Smooth muscle cell (in vitro differentiated cells): Measurements from ENCODE around the gene CRISPLD2. TPM values are rescaled to one million over a fixed set of nuclear protein-coding genes. Genes with fewer than 3 reads are reported as not detected.
A peak's percentile ranks its signal among the peaks of the same experiment; 100 is the strongest.
"Not testable (repeated sequence)": the region's sequence is repeated elsewhere in the genome, so short reads cannot be mapped to it uniquely, and the experiment has no call there.

Experiments used
- DNase-seq: peaks from one replicate; lab custom pipeline; 2025; ENCODE audit not compliant: unreplicated experiment; lab: John Stamatoyannopoulos, UW
- H2AFZ ChIP-seq: fragments of 200-600 bp; sonication (generic); 2 replicates; pipeline ENCODE4 v1.6.0; 2016; ENCODE audit warnings: antibody characterized with exemption, low read depth, mild to moderate bottlenecking
- H3F3A ChIP-seq: fragments of 200-600 bp; sonication (generic); 2 replicates; pipeline ENCODE4 v1.6.0; 2017; ENCODE audit warnings: antibody characterized with exemption, low read depth
- H3K27ac ChIP-seq: fragments of 200-600 bp; sonication (generic); 2 replicates; pipeline ENCODE4 v1.5.1; 2016; ENCODE audit warnings: low read depth, mild to moderate bottlenecking
- H3K27me3 ChIP-seq: fragments of 200-600 bp; sonication (generic); 2 replicates; pipeline ENCODE4 v1.6.1; 2016; ENCODE audit warnings: low read depth, mild to moderate bottlenecking
- H3K36me3 ChIP-seq: fragments of 200-600 bp; sonication (generic); 2 replicates; pipeline ENCODE4 v1.5.1; 2016; ENCODE audit warnings: low read depth
- H3K4me1 ChIP-seq: fragments of 200-600 bp; sonication (generic); 2 replicates; pipeline ENCODE4 v1.5.1; 2016; ENCODE audit warnings: low read depth
- H3K4me2 ChIP-seq: fragments of 200-600 bp; sonication (generic); 2 replicates; pipeline ENCODE4 v1.6.0; 2016; ENCODE audit warnings: mild to moderate bottlenecking
- H3K4me3 ChIP-seq: fragments of 200-600 bp; sonication (generic); 2 replicates; pipeline ENCODE4 v1.5.1; 2016; ENCODE audit warnings: mild to moderate bottlenecking
- H3K79me2 ChIP-seq: fragments of 200-600 bp; sonication (generic); 2 replicates; pipeline ENCODE4 v1.6.0; 2016; ENCODE audit warnings: low read depth, mild to moderate bottlenecking
- H3K9ac ChIP-seq: fragments of 200-600 bp; sonication (generic); 2 replicates; pipeline ENCODE4 v1.6.0; 2016; ENCODE audit warnings: low read depth
- H3K9me3 ChIP-seq: fragments of 200-600 bp; sonication (generic); replicated peaks from 2 replicates; pipeline ENCODE4 v1.5.1; 2016; ENCODE audit warnings: low read depth
- H4K20me1 ChIP-seq: fragments of 200-600 bp; sonication (generic); 2 replicates; pipeline ENCODE4 v1.6.0; 2016; ENCODE audit warnings: low read depth
- CTCF ChIP-seq: fragments of 200-600 bp; sonication (generic); IDR thresholded peaks from 2 replicates; pipeline ENCODE4 v1.5.1; 2017; ENCODE audit warnings: borderline replicate concordance, mild to moderate bottlenecking, antibody characterized with exemption; ENCODE audit not compliant: insufficient read depth, poor library complexity, severe bottlenecking
- WGBS: methylation state at CpG from one replicate; pipeline ENCODE4 v1.1.7; 2016; ENCODE audit warnings: low lambda C conversion rate; 5-methylcytosine and 5-hydroxymethylcytosine counted together
- polyA plus RNA-seq: library from polyadenylated mRNA; unstranded; fragments of >200 nt; fragmentation: Nextera tagmentation; extraction: Ambion mirVana; gene quantifications from 2 replicates; pipeline ENCODE4 v1.2.1, GENCODE V29; 2016
- total RNA-seq: library from RNA; depleted of rRNA; stranded (reverse); fragments of >200 nt; gene quantifications from 2 replicates; pipeline ENCODE4 v1.2.3, GENCODE V29; 2014

The CRISPLD2 gene
- total and polyA plus RNA-seq, 2 experiments from 2014 or later, result 63.1 to 105 TPM

GRCh38 chr16:84830765-84831384 is 11.1 kb downstream of the CRISPLD2 start:
- Histone ChIP-seq H3K27me3 (no peaks in the 10 kb centered on the region), H3K4me1 (peaks cover 31% of the 10 kb centered on the region), H2AFZ (no peak overlapping the region), H4K20me1 (peaks cover 37% of the 10 kb centered on the region), H3K79me2 (peaks cover 67% of the 10 kb centered on the region), H3K36me3 (no peaks in the 10 kb centered on the region), H3K4me2 (no peak overlapping the region), H3K9me3 (no peaks in the 10 kb centered on the region), H3F3A (peaks cover 64% of the 10 kb centered on the region), H3K27ac (peak overlapping the region; percentile 95), H3K4me3 (no peak overlapping the region), H3K9ac (no peak overlapping the region)
- no peak for TF ChIP-seq CTCF
- WGBS, result 90% methylated on average over 13 of the region's 13 CpGs
- DNase-seq, result no peak

- peaks cover 59% of the 10 kb centered on the region for H3F3A ChIP-seq
- H3K4me1 ChIP-seq, result peaks cover 33% of the 10 kb centered on the region
- H3K27ac ChIP-seq, result peak overlapping the region; percentile 95
- not testable (repeated sequence) for H3K4me3 ChIP-seq, H3K36me3 ChIP-seq, DNase-seq, H2AFZ ChIP-seq, H3K27me3 ChIP-seq, H3K9me3 ChIP-seq
- peak overlapping the region; percentile 7 for H3K4me2 ChIP-seq
- H3K79me2 ChIP-seq, result peaks cover 63% of the 10 kb centered on the region
- peaks cover 34% of the 10 kb centered on the region for H4K20me1 ChIP-seq
- WGBS, result 90% methylated on average over 10 of the region's 10 CpGs
- peak overlapping the region; percentile 9 for H3K9ac ChIP-seq
These were observed 11.9 kb downstream of the CRISPLD2 start for GRCh38 chr16:84831728-84832127.

- Histone ChIP-seq H3K36me3 (no peaks in the 10 kb centered on the region), H3K4me2 (peak overlapping the region; percentile 68), H3K79me2 (peaks cover 63% of the 10 kb centered on the region), H3K27ac (peak overlapping the region; percentile 95), H4K20me1 (peaks cover 40% of the 10 kb centered on the region), H3K9ac (peak overlapping the region; percentile 7), H3K9me3 (no peaks in the 10 kb centered on the region), H3F3A (peaks cover 54% of the 10 kb centered on the region), H2AFZ (no peak overlapping the region), H3K27me3 (no peaks in the 10 kb centered on the region), H3K4me3 (peak overlapping the region; percentile 12), H3K4me1 (peaks cover 30% of the 10 kb centered on the region)
- DNase-seq, result peak; percentile 19
- no peak for TF ChIP-seq CTCF
- 32% methylated on average over 20 of the region's 20 CpGs for WGBS
These were observed 12.8 kb downstream of the CRISPLD2 start for GRCh38 chr16:84832488-84833143.

GRCh38 chr16:84833144-84833500 is 13.3 kb downstream of the CRISPLD2 start:
- Histone ChIP-seq H3K79me2 (peaks cover 65% of the 10 kb centered on the region), H3K4me2 (peak overlapping the region; percentile 68), H3F3A (peaks cover 49% of the 10 kb centered on the region), H2AFZ (no peak overlapping the region), H3K36me3 (no peaks in the 10 kb centered on the region), H3K9me3 (no peaks in the 10 kb centered on the region), H4K20me1 (peaks cover 45% of the 10 kb centered on the region), H3K4me3 (peak overlapping the region; percentile 12), H3K9ac (peak overlapping the region; percentile 7), H3K27me3 (no peaks in the 10 kb centered on the region), H3K27ac (peak overlapping the region; percentile 95), H3K4me1 (peaks cover 27% of the 10 kb centered on the region)
- no peak for DNase-seq
- WGBS, result 46% methylated on average over 11 of the region's 11 CpGs
- TF ChIP-seq CTCF, result no peak
